NCI-H460 (cell line): ENCODE results near the gene SORCS1. TPM values are rescaled to one million over a fixed set of nuclear protein-coding genes. Genes with fewer than 3 reads are reported as not detected.

Experiments
- DNase-seq: peaks from one replicate; pipeline ENCODE4 v3.0.0-alpha.2; 2016; ENCODE audit warnings: low read depth; ENCODE audit errors: extremely low read depth
- total RNA-seq: library from RNA; depleted of rRNA; stranded (reverse); fragments of >200 nt; shearing (Covaris generic); gene quantifications from 2 replicates; pipeline ENCODE4 v1.2.3, GENCODE V29; 2014

The SORCS1 gene
- total RNA-seq, 1 experiment from 2014 or later: 0.20 TPM

DNA sequence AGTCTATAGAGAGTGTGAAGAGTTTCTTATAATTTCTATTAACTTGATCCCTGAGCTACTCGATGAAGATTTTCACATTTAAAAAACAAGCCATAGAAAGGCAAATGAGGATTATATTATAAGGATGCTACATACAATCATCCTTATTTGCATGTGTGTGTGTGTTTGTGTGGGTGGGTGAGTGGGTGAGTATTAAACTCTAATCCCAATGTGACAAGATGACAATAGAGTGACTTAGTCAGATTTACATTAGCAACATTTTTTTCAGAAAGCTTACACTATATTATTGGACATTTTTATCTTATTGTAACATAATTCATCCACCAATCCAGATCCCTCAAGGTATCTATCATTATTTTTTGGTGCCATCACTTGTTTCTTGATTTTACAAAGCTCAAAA lies 331.7 kb downstream of the SORCS1 start:
- no peak for DNase-seq

DNA sequence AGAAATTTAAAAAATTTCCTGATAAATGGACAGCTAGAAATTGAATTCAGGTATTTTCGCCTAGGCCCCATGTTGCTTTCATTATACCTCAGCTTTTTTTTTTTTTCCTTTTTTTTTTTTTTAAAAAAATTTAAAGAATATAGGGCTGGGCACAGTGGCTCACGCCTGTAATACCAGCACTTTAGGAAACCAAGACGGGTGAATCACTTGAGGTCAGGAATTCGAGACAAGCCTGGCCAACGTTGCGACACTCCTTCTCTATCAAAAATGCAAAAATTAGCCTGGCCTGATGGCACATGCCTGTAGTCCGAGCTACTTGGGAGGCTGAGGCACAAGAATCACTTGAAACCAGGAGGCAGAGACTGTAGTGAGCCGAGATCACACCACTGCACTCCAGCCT lies 334.0 kb downstream of the SORCS1 start:
- no peak for DNase-seq

DNA sequence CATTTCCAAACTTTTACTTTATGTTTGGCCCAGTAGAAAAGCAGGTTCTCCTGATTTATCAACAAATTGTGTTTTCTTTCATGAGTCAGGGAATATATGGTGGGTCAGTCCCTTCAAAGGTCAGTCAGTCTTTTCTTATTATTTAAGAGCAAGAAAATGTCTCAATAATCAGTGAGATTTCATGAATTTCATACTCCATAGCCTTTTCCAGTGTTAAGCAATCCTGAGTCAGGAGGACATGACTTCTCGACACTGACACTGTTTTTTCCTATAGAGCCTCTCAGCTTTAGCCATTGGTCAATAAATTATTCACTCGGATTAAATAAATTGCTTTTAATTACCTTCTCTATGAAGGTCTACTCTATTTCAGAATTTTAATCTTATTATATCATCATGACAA lies 334.5 kb downstream of the SORCS1 start:
- DNase-seq: no peak

DNA sequence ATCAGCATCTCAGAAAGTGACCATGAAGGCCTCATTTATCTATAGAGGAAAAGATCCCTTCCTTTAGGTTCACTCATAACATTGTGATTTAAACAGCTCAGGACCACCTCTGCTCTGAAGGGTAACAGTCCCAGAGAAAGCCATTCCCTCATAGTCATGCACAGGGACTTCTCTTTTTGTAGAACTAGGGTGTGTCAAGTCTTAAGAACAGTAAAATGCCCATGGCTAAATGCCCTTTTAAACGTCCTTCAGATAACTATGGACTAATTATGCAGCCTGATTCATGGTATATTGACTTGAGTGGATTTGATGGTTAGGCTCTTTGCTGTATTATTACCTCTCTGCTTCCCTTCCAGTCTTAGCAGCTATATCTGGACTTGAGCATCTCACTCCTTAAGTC lies 337.8 kb downstream of the SORCS1 start:
- no peak for DNase-seq

DNA sequence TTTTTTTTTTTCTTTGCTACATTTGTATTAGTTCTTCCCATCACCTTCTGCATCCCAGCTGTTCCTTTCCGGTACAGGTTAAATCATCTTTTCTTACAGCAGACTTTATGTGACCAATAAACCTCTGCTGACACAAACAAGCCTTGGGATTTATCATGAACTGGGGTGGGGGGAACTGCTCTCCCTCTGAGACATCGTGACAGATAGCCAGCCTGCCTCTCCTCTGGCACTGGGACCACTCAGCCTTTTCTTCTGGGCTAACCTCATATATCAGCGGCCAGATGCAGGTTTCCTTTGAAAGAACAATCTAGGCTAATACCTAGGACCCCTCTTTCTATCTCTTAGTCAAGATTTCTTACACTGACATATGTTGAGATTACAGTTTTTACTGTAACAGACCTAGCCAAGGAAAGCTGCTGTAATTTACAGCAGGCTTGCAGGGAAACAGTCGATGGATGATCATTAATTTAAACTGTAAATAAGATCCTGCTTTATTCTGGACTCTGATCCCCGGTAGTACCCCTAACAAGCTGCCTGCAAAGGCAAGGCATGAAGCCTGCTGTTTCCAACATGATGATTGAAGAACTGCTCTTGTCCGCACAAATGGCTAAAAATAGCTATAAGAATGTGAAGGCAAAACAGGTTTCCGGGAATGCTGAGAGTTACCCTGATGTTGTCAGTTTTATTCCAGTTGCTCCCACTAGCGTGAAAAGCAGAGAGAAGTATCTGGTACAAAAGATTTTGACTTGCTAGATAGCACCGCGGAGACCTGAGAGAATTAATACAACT lies 338.7 kb downstream of the SORCS1 start:
- no peak for DNase-seq

DNA sequence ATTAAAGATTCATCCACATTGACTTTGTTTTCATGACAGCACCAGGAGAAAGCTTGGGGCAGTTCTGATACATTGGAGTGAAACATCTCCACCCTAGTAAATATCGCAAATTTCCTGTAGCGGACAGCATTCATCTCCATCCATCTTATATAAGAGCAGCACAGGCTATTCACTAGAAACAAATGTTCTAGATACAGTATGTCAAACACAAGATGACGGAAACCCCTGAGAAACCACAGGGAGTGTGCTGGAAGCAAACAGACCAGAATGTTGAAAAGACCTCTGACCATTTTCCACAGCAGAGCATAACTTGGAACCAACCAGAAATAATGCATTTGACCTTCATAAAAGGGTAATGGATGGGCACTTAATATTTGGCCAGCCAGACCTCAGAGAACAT lies 343.9 kb downstream of the SORCS1 start:
- DNase-seq: no peak

DNA sequence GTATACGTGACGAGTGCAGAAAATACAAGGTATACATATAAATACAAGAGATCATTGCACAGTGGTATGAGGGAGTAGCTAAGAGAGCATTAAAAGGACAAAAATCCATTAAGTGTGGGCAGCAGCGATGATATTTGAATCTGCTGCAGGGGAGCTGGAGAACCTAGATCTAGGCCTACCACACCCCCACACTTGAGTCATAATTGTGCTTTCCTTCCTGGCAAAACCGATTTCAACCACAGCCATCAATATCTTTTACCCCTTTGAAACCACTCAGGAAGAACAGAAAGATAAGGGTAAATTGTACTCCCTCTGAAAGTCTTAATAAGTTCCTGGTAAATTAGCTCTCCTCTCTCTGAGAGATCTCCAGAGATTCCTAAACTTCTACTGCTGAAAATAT lies 345.0 kb downstream of the SORCS1 start:
- DNase-seq: no peak

DNA sequence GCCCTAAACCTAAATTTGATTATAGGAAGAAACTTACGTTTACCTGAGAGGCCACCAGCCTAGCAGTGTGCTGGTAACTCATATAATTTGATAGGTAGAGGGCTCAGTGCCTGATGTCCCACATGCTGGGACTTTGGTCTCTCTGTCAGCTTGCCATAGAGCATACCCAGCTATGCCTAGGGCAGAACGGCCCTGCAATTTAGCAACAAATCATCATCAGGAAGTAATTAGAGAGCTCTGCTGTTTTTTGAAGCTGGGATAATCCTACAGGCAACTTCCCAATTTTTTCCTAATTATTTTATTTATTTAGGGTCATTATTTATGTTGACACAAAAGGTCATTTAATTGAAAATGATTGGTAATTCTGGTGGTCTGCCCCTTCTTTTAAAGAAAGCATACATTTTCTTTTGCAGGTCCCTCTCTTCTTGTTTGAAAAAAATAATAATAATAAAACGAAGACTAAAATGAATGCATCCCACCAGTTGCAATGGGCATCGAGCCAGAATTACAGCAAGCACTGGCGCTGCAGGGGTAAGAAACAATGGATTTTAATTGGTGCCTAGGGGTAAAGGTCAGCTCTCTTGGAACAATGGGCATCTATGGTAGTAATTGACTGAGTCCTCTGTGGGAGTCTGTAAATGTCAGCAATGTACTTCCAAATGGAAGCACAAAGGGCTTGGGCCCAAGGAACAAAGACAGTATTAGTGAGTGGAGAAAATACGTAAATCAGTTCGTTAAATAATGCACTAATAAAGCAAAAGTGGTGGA lies 348.0 kb downstream of the SORCS1 start:
- no peak for DNase-seq

DNA sequence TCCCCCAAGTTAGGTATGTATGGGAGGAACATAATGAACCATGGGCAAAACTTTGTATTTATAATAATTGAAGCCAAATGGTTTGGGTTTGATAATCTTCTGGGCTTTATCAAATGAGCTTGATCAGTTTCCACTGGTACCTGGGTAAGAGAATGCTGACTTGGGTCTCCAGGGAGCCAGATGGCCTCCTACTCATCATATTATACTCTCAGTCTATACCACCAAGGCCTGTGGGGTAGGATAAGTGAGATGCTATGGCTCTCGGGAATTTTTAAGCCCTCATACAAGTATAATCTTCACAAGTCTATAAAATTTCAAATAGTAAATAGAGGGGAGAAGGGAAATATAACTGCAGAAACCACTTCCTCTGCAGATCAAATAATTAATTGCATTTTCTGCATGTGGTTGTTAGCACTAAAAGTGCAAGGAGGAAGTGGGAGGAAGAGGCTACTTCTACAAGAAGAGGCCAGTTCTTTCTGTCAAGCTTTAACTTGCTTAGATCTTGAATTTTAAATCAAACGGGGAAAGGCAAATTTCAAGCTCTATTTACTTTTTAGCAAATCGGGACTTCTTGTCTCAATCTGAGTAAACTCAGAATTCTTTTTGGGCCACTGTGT lies 349.0 kb downstream of the SORCS1 start:
- no peak for DNase-seq

DNA sequence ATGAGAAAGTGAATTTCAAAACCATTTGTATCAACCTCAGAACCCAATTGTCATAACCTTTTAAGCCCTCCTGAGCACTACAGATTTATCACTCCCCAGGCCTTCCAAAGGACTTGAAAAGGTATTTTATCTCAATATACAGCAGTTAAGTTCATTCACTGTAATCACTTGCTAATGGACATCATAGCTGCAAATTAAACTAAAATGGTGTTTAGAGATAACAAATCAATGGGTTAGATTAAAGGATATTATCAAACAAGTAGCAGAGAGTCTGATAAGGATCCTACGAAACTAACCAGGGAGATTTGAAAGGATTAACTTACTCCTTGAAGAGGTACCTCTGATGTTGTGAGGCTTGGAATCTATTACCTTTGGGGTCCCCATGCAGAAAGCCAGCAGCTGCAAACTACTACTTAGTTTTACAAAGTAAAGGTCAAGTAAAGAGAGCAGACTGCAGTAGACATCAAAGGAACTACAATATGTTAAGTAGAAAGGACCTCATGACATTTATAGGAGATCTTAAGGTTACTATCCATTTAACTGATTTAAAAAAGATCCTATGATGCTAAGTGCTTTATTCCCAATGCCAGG lies 359.4 kb downstream of the SORCS1 start:
- DNase-seq: no peak

DNA sequence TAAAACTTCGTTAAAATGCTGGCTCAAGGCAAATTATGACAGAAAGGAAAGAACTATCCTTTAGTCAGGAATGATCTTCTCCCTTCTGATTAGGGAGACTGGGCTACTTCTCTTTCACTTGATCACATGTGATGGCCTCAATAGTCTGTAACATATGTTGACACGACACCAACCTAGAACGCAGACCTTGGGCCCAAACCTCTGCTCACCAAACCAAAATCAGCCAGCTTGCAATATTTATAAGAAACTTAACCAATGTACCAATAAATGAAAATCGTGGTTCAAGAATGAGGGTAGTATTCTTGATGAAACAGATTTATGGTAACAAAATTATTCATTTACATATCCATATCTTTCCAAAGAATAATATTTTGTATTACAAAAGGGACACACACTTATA lies 361.6 kb downstream of the SORCS1 start:
- no peak for DNase-seq

DNA sequence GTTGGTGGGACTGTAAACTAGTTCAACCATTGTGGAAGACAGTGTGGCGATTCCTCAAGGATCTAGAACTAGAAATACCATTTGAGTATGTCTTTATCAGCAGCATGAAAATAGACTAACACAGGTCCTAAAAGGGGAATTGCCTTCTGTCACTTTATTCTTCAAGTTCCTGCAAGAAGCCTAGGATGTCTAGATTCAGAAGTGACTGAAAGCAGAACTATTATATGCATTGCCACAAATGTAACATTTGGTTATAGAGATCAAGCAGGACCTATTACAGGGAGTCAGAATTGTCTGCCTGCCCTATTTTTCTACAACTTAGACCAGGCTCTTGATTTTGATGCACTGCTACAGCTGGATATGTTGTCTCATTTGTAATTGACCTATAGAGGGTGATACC lies 364.7 kb downstream of the SORCS1 start:
- no peak for DNase-seq

DNA sequence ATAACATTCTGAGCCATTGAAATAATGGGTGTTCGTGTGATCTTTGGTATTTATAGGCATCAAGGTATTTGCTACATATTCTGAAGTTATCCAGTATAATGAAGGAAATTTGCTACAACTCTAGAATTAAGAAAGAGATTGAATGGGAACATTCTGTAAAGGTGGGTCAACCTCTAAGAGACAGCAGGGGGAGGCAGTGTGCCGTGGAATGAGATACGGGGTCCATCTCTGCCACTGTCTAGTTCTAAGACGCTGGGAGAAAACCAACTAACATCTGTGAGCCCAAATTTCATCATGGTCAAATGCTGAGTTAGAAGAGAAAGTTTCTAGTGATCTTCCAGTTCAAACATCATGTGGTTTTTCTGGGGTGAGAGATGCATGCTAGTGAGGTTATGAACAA lies 368.9 kb downstream of the SORCS1 start:
- peak; percentile 15 for DNase-seq

DNA sequence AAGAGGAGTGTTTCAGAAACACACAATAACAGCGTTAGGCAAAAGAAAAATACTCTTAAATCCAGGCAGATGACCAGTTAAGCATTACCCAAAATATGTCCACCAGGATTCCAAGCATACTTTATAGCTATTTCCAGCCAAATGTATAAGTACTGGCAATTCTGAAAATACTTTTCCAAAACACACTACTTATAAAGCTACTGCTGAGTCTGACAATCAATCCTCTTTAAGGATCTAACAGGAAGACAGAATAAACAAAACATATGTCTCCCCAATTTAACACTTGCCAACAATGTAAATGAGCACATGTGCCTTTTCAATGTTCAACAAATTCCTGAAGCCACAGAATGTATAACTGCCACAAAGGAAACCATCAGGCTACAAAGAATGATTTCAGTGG lies 370.9 kb downstream of the SORCS1 start:
- no peak for DNase-seq

DNA sequence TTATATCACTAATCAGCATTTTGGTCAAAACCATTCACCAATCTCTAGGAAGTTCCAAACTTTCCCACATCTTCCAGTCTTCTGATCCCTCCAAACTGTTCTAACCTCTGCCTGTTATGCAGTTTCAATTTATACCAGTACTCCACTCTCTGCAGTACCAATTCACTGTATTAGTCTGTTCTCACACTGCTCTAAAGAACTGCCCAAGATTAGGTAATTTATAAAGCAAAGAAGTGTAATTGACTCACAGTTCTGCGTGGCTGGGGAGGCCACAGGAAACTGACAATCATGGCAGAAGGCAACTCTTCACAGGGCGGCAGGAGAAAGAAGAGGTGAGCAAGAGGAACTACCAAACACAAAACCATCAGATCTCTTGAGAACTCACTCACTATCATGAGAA lies 374.9 kb downstream of the SORCS1 start:
- DNase-seq: no peak

DNA sequence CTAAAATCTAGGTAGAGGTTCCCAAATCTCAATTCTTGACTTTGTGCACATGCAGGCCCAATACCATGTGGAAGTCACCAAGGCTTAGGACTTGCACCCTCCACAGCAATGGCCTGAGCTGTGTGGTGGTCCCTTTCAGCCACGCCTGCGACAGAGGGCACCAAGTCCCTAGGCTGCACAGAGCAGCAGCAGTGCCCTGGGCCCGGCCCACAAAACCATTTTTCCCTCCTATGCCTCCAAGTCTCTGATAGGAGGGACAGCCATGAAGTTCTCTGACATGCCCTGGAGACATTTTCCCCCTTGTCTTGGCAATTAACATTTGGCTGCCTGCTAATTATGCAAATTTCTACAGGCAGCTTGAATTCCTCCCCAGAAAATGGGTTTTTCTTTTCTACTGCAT lies 375.5 kb downstream of the SORCS1 start:
- no peak for DNase-seq

DNA sequence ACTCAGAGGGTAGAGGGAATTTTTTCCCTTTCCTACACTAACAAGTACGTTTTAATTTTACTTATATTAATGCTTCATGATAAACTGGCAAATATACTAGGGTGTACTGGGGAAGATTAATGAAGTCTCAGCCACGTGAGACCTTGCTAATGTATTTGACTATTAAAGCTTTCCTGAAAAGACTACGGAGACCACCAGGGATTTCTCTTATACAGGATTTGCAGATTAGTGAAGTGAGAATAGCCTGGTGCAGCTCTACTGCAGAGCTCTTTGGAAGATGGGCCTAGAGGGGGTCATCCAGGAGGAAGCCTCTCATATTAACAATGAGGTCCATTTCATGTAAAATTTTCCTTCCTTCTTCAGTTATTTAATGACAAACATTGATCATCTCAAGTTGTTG lies 379.0 kb downstream of the SORCS1 start:
- DNase-seq: no peak

DNA sequence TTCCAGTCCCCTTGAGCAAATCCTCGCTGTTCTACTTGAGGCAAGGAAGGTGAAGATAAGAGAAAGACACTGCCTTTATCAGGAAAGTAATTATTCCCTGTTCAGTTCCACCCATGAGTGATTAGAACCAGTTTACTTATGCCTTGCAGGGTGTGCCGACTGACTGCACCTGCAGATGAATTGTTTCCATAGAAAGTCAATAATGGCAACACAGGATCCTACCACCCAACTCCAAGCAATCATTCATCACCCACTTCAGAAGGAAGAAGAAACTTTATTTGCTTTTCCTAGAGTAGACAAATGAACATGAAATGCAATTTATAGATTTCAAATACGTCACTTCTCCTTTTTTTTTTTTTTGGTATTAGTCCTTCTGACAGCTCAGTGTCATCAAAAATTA lies 383.9 kb downstream of the SORCS1 start:
- no peak for DNase-seq

DNA sequence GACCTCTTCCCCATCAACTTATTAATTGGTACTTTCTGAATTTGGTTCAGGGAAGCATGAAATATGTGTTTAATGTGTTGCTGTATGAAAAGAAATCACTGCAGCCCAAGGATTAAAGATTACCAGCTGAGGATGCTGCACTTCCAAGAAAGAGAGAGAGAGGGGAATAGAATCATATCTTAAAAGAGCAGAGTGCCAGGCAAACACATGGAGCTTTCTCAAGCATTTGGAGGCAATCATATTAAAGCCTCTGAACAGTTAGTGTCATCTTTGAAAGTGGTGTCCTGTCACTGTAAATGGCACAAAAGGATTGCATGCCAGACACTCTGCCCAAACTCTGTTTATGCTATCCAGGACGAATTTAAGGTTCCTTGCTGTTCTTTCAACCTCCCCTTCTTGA lies 386.7 kb downstream of the SORCS1 start:
- DNase-seq: no peak

DNA sequence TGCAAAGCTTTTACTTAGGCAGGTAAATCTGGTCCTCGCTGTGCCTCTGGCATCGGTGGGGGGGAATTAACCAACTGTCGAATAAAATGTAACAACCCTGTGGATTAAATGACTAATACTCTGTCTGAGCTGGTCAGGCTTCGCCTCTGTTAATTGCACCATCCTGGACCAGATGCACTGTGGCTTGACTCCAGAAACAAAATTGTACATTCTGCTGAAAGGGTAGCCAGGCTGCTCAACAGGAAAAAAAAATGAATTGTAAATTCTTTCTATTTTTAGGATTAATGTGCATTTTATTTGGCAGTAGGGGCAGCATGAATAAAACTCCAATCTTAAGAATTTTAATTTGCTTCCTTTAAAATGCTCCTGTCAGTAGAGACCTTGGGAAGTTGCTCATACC lies 389.4 kb downstream of the SORCS1 start:
- no peak for DNase-seq

DNA sequence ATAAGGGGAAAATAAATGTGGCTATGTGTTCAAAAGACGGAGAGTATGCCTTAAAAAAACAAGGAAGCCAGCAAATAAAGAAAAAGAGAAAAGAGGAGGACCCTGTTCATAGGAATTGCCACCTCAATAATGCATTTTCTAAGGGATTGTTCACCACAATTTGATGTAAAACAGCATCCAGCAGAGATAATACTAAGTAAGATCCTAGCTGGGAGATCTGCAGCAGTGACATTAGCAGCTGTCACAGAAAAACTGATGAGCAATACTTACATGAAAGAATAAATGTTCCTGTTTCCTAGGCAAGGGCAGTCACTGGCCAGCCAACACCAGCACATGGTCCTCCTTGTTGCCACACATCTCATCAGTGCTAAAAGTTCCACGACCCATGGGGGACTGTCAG lies 391.5 kb downstream of the SORCS1 start:
- no peak for DNase-seq

DNA sequence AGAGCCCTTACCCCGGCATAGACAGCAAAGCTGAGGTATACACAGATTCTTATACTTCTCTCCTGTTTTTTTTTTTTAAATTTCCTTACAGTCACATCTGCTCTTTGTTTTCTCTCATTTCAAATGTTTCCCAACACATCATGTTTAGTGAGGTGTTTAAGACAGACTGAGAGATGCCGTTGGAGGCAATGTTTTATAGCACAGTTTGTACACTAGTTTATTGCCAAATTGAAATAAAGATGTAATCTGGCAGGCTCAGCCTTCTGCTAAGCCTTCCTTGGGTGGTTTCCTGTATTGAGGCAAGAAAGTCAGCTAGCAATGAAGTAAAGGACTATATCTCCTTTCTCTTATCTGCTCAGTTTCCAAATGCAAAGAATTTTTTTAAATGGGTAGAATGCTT lies 393.4 kb downstream of the SORCS1 start:
- no peak for DNase-seq
